NCI-H2107 treated with DMSO at 0.1 percent for 48 hours (cell line): Measurements from ENCODE around the gene PPM1D.
A peak's percentile ranks its signal among the peaks of the same experiment; 100 is the strongest.

Source experiments
- DNase-seq: peaks from one replicate; lab custom pipeline; 2025; ENCODE audit not compliant: unreplicated experiment; lab: John Stamatoyannopoulos, UW

Gene PPM1D

DNA sequence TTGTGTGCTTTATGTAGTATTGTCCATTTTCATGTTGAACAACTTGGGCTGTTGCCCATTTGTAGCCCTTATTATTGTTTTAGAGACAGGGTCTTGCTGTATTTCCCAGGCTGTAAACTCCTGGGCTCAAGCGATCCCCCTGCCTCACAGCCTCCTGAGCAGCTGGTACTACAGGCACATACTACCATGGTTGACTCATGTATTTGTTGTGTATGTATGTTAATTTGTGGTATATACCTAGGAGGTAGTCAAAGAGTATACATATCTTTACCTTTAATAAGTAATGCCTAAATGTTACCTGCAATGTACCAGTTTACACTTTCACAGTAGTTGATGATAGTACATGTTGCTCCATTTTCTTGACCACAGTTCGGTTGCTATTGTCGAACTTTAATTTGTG is 18.1 kb downstream of the PPM1D start:
- no peak for DNase-seq

DNA sequence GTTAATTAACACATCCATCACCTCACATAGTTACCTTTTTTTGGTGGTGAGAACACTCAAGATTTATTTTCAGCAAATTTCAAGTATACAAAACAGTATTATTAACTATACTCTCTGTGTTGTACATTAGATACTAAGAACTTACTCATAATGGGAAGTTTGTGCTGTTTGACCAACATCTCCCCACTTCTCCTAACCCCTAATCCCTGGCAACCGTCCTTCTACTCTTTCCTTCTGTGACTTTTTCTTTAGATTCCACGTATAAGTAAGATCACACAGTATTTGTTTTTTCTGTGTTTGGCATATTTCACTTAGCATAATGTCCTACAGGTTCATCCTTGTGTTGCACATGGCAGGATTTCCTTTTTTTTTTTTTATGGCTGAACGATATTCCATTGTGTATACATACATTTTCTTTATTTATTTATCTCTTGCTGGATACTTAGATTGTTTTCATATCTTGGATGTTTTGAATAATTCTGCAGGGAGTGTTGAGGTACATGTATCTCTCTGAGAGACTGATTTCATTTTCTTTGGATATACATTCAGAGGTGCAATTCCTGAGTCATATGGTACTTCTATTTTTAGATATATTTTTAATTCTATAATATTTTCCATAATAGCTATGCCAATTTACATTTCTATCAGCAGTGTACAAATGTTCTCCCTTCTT is 19.0 kb downstream of the PPM1D start:
- no peak for DNase-seq

DNA sequence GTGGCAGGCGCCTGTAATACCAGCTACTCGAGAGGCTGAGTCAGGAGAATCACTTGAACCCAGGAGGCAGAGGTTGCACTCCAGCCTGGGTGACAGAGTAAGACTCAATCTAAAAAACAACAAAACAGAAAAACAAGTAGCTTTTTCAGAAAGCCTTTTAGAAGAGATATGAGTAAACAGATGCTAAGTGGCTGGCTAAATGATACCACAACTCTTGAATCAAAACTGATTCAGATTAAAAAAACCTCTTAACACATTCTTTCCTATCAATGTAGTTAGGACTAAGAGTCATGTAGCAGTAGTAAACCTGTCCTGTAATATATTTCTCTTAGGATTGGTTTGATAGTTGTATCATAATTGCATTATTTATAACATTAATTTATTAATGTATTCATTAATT is 23.0 kb downstream of the PPM1D start:
- DNase-seq: no peak

- no peak for DNase-seq
Measured at GRCh38 chr17:60623415-60623814, 23.4 kb downstream of the PPM1D start.

- no peak for DNase-seq
Measured at GRCh38 chr17:60627124-60627523, 27.1 kb downstream of the PPM1D start.

DNA sequence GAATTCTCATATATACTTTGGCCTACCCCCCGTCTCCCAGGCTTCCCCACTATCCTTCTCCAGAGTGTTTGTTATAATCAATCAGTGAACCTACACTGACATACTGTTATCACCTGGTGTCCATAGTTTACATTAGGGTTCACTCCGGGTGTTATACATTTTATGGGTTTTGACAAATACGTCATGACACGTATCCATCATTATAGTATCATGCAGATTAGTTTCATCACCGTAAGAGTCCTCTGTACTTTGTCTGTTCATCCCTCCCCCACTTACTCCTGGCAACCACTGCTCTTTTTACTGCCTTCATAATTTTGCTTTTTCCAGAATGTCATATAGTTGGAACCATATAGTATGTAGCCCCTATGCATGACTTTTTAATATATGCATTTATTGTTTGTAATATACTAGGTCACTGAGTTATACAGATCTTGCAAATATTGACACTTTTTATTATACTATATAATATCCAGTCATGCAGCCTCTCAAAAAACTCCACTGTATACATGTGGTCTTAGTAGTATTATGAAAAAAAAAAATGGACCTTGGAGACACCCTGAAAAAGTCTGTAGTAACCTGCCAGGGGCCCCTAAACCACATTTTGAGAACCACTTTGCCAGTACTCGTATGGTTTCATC is 28.4 kb downstream of the PPM1D start:
- DNase-seq: no peak

DNA sequence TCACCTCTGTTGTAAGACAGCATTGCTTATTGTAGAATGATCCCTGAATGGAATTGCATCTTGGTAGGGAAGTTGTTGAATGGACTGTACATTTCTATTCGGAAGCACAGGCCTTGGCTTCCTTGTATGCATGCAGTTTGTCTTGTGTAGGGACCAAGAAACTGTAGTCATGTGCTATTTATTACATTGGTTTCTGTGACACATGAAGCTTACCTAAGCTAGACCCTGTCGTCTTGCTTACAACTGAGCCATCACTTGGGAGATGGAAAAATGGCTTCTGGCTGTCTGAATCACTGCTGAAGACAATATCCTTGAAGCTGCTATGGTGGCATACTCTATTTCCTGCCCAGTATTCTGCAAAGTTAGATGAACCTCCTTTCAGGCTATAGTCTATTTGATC is 29.1 kb downstream of the PPM1D start:
- no peak for DNase-seq

DNA sequence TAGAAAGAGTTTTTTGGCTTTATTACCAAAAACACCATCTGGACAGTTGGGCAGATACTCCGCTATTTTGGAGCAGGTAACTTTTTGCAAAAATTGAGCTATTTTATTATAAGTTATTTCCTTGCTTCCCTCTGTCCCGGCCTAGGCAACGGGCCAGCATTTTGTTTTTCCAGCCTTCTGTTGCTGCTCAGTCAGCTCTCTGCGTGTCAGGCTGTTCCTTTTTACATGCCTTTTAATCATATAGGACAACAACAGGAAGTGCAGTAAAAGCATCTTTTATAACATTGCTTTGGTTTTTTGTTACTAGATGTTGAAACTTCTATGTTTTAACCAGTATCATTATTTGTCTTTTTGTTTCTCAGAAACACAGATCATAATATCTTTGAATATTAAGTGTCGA is 30.4 kb downstream of the PPM1D start:
- no peak for DNase-seq

DNA sequence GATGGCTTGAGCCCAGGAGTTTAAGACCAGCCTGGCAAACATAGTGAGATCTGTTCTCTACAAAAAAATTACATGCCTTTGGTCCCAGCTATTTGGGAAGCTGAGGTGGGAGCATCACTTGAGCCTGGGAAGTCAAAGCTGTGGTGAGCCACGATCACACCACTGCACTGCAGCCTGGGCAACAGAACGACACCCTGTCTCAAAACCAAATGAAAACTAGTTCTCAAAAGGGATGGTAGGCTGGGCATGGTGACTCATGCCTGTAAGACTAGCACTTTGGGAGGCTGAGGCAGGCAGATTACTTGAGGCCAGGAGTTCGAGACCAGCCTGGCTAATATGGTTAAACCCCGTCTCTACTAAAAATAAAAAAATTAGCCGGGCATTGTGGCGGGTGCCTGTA is 31.1 kb downstream of the PPM1D start:
- no peak for DNase-seq

DNA sequence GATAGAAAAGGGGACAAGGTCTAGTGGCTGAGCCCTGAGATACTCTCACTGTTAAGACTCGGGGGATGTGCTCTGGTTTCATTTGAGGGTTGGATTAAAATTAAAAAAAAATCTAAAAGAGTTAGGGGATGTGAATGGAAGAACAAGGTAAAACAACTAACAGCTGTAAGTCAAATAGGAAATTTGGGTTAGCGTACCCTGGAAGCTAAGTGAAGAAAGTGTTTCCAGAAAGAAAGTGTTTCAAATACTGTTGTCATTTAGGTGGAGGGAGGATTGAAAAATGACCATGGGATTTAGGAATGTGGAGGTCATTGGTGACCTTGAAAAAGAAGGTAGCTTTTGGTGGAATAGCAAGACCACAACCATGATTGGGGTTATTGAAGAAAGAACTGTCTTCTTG is 37.7 kb downstream of the PPM1D start:
- DNase-seq: no peak

- no peak for DNase-seq
Measured at GRCh38 chr17:60639019-60639330, 39.0 kb downstream of the PPM1D start.

DNA sequence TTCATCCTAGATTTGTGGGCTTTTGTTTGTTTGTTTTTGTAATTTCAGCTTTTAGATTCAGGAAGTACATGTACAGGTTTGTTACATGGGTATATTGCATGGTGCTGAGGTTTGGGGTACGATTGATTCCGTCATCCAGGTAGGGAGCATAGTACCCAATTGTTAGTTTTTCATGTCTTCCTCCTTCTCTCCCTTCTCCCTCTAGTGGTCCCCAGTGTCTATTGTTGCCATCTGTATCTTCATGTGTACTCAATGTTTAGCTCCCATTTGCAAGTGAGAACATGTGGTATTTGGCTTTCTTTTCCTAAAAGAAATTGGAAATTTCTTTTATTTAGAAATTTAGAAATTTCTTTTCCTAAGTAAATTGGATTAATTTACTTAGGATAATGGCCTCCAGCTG is 40.5 kb downstream of the PPM1D start:
- DNase-seq: no peak

GRCh38 chr17:60641126-60641525 is 41.1 kb downstream of the PPM1D start:
- no peak for DNase-seq

DNA sequence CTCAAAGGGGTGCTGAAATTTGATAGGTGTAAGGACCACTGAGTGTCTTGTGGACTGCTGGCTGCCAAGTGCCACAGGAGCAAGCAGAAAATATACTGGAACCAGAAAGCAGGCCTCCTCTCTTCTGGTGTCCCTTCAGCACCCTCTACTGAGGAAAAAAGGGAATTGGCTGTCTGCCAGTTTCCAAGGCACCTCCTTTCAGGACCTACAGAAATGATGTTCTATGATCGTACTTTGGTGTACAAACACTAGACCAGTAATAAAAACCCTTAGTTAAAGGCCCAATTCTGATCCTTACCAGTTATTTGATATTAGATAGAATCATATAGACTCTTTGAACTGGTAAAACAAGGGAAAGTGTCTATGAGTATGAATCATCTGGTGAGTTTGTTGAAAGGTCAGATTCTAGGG is 41.8 kb downstream of the PPM1D start:
- DNase-seq: peak; percentile 75

DNA sequence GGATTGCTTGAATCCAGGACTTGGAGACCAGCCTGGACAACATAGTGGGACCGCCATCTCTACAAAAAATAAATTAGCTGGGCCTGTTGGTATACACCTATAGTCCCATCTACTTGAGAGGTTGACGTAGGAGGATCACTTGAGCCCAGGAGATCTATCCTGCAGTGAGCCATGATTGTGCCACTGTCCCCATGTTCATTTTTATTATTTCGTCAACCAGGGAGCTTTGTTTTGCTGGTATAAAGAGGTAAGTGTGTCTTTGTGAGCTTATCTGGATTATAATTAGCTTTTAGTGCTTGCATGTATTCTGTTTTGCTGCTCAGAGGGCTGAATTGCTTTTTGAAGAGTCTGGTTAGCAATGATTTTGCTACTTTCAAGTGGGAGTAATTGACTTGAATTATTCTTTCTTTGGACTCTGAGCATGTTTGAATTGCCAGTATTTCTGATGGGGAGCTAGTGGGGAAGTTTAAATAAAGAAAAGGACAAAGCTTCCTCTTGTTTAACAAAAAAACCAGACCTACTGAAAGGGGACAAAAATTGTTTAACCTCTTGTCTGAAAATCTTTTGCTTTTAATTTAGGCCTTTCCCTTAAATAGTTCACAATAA is 46.0 kb downstream of the PPM1D start:
- DNase-seq: peak; percentile 88

DNA sequence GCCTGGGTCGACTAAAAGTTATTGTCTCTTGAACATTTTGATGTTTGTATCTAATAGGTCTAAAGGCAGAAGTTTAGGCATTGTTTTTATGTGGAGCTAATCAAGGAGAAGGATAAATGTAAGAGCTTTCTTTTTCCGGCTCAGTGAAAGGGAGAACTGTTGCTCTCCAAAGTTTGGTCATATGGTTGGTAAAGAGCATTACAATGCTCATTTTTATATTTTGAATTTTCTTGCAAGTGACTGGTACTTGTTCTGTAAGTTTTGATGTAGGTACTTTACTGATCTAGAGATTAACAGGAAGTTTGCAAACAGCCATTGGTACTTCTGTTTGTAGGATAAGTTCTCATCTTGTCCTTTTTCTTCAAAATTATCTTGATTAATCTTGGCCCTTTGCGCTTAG is 46.7 kb downstream of the PPM1D start:
- no peak for DNase-seq

DNA sequence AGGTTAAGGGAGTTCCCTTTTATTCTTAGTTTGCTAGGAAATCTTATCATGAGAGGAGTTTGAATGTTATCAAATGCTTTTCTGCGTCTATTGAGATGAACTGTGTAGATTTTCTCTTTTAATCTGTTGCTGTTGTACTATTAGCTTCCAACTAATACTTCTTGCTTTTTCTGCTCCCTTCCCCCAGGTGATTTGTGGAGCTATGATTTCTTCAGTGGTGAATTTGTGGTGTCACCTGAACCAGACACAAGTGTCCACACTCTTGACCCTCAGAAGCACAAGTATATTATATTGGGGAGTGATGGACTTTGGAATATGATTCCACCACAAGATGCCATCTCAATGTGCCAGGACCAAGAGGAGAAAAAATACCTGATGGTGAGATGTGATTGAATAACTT is 47.7 kb downstream of the PPM1D start:
- DNase-seq: no peak

- DNase-seq: no peak
Measured at GRCh38 chr17:60652454-60653247, 52.7 kb downstream of the PPM1D start.

DNA sequence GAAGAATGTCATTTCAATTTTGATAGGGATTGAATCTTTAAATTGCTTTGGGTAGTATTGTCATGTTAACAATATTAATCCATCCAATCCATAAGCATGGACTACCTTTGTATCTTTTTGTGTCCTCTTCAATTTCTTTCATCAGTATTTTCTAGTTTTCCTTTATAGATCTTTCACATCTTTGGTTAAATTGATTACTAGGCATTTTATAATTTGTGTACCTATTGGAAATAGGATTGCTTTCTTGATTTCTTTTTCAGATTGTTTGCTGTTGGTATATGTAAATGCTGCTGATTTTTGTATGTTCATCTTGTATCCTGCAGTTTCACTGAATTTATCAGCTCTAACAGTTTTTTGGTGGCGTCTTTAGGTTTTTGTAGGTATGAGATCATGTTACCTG is 53.6 kb downstream of the PPM1D start:
- no peak for DNase-seq

GRCh38 chr17:60656499-60656898 is 56.5 kb downstream of the PPM1D start:
- no peak for DNase-seq

- DNase-seq: no peak
Measured at GRCh38 chr17:60659156-60659555, 59.2 kb downstream of the PPM1D start.

- no peak for DNase-seq
Measured at GRCh38 chr17:60661489-60661888, 61.5 kb downstream of the PPM1D start.
